ENCODE measurements around the gene SH3GL3.

The SH3GL3 gene

GRCh38 chr15:83475551-83475950 lies 28.4 kb downstream of the SH3GL3 start:
- H4K8ac ChIP-seq (ENCODE audit: low read depth, low read length), result no peak overlapping the region
- H3K36me3 ChIP-seq (ENCODE audit: control insufficient read depth in 1 of 2, insufficient read depth in 2 of 2, low read length in 2 of 2), result no peaks in the 10 kb centered on the region
- H2AK5ac ChIP-seq (ENCODE audit: low read length), result no peak overlapping the region
- no peak overlapping the region for H3K4me2 ChIP-seq (ENCODE audit: low read length)
- no peak overlapping the region for H3K9ac ChIP-seq (ENCODE audit: low read length)
- H2BK5ac ChIP-seq (ENCODE audit: low read depth, low read length, poor library complexity), result no peak overlapping the region
- no peaks in the 10 kb centered on the region for H3K79me2 ChIP-seq (ENCODE audit: control insufficient read depth, insufficient read depth, low read length, poor library complexity)
- H3K23ac ChIP-seq (ENCODE audit: low read length), result no peak overlapping the region
- H2BK120ac ChIP-seq (ENCODE audit: insufficient read depth, low read length, poor library complexity), result no peak overlapping the region
- peaks cover 1% of the 10 kb centered on the region for H3K9me3 ChIP-seq (ENCODE audit: insufficient read depth, low read depth, low read length)
- peaks cover 0 to 8% of the 10 kb centered on the region in 2 experiments for H3K4me1 ChIP-seq (ENCODE audit: control insufficient read depth in 1 of 2, insufficient read depth in 2 of 2, low read length in 2 of 2)
- H4K12ac ChIP-seq (ENCODE audit: low read depth, low read length), result no peak overlapping the region
- no peak overlapping the region for H3K4me3 ChIP-seq (ENCODE audit: low read depth, low read length)
- no CpG with 5 or more reads among the region's 2 CpGs for WGBS (ENCODE audit: extremely low coverage, insufficient coverage, insufficient read length)
- no peak overlapping the region for H3K27ac ChIP-seq (ENCODE audit: low read depth, low read length)
- no peak overlapping the region for H2BK12ac ChIP-seq (ENCODE audit: low read length)
- no peak overlapping the region for H3K18ac ChIP-seq (ENCODE audit: low read length)
- peak; percentile 8 to 60 for DNase-seq
- H2AFZ ChIP-seq (ENCODE audit: insufficient read depth, low read length, poor library complexity), result no peak overlapping the region
- no peak overlapping the region for H3K14ac ChIP-seq (ENCODE audit: low read length)
- H4K91ac ChIP-seq (ENCODE audit: low read depth, low read length), result no peak overlapping the region
- no peak overlapping the region for H3K4ac ChIP-seq (ENCODE audit: low read depth, low read length)
- no peaks in the 10 kb centered on the region for H3K27me3 ChIP-seq (ENCODE audit: insufficient read depth, low read length)
- H3K79me1 ChIP-seq (ENCODE audit: low read length), result peaks cover 2% of the 10 kb centered on the region

GRCh38 chr15:83476066-83476465 lies 28.9 kb downstream of the SH3GL3 start:
- no CpG with 5 or more reads among the region's 2 CpGs for WGBS (ENCODE audit: extremely low coverage, insufficient coverage, insufficient read length)

GRCh38 chr15:83476708-83477107 lies 29.6 kb downstream of the SH3GL3 start:
- H3K14ac ChIP-seq (ENCODE audit: low read length), result no peak overlapping the region
- H3K9me3 ChIP-seq (ENCODE audit: insufficient read depth, low read depth, low read length), result peaks cover 1% of the 10 kb centered on the region
- H3K79me1 ChIP-seq (ENCODE audit: low read length), result peaks cover 2% of the 10 kb centered on the region
- no peak overlapping the region for H4K12ac ChIP-seq (ENCODE audit: low read depth, low read length)
- H3K4me3 ChIP-seq (ENCODE audit: low read depth, low read length), result no peak overlapping the region
- no peaks in the 10 kb centered on the region for H3K27me3 ChIP-seq (ENCODE audit: insufficient read depth, low read length)
- no peak overlapping the region for H2BK12ac ChIP-seq (ENCODE audit: low read length)
- H3K18ac ChIP-seq (ENCODE audit: low read length), result no peak overlapping the region
- no peak overlapping the region for H2AK5ac ChIP-seq (ENCODE audit: low read length)
- no peak overlapping the region for H3K9ac ChIP-seq (ENCODE audit: low read length)
- H2AFZ ChIP-seq (ENCODE audit: insufficient read depth, low read length, poor library complexity), result no peak overlapping the region
- no peak overlapping the region for H3K27ac ChIP-seq (ENCODE audit: low read depth, low read length)
- H2BK5ac ChIP-seq (ENCODE audit: low read depth, low read length, poor library complexity), result no peak overlapping the region
- peaks cover 0 to 8% of the 10 kb centered on the region in 2 experiments for H3K4me1 ChIP-seq (ENCODE audit: control insufficient read depth in 1 of 2, insufficient read depth in 2 of 2, low read length in 2 of 2)
- no peak for DNase-seq
- H3K23ac ChIP-seq (ENCODE audit: low read length), result no peak overlapping the region
- H2BK120ac ChIP-seq (ENCODE audit: insufficient read depth, low read length, poor library complexity), result no peak overlapping the region
- H4K8ac ChIP-seq (ENCODE audit: low read depth, low read length), result no peak overlapping the region
- no peak overlapping the region for H3K4me2 ChIP-seq (ENCODE audit: low read length)
- WGBS (ENCODE audit: extremely low coverage, insufficient coverage, insufficient read length), result no CpG with 5 or more reads among the region's 2 CpGs
- no peak overlapping the region for H4K91ac ChIP-seq (ENCODE audit: low read depth, low read length)
- no peak overlapping the region for H3K4ac ChIP-seq (ENCODE audit: low read depth, low read length)
- H3K36me3 ChIP-seq (ENCODE audit: control insufficient read depth in 1 of 2, insufficient read depth in 2 of 2, low read length in 2 of 2), result no peaks in the 10 kb centered on the region
- H3K79me2 ChIP-seq (ENCODE audit: control insufficient read depth, insufficient read depth, low read length, poor library complexity), result no peaks in the 10 kb centered on the region

More at GRCh38 chr15:83476066-83476465, 28.9 kb downstream of the SH3GL3 start:
- Histone ChIP-seq H3K27me3 (ENCODE audit: insufficient read depth, low read length) (no peaks in the 10 kb centered on the region), H4K91ac (ENCODE audit: low read depth, low read length) (no peak overlapping the region), H3K14ac (ENCODE audit: low read length) (no peak overlapping the region), H3K27ac (ENCODE audit: low read depth, low read length) (no peak overlapping the region), H3K23ac (ENCODE audit: low read length) (no peak overlapping the region), H3K4me1 (ENCODE audit: control insufficient read depth in 1 of 2, insufficient read depth in 2 of 2, low read length in 2 of 2) (peaks cover 0 to 8% of the 10 kb centered on the region in 2 experiments), H3K9ac (ENCODE audit: low read length) (no peak overlapping the region), H2BK5ac (ENCODE audit: low read depth, low read length, poor library complexity) (no peak overlapping the region), H2BK120ac (ENCODE audit: insufficient read depth, low read length, poor library complexity) (no peak overlapping the region), H3K79me1 (ENCODE audit: low read length) (peaks cover 2% of the 10 kb centered on the region), H2BK12ac (ENCODE audit: low read length) (no peak overlapping the region), H3K4me3 (ENCODE audit: low read depth, low read length) (no peak overlapping the region), H3K79me2 (ENCODE audit: control insufficient read depth, insufficient read depth, low read length, poor library complexity) (no peaks in the 10 kb centered on the region), H3K9me3 (ENCODE audit: insufficient read depth, low read depth, low read length) (peaks cover 1% of the 10 kb centered on the region), H3K4me2 (ENCODE audit: low read length) (no peak overlapping the region), H3K4ac (ENCODE audit: low read depth, low read length) (no peak overlapping the region), H2AK5ac (ENCODE audit: low read length) (no peak overlapping the region), H3K18ac (ENCODE audit: low read length) (no peak overlapping the region), H3K36me3 (ENCODE audit: control insufficient read depth in 1 of 2, insufficient read depth in 2 of 2, low read length in 2 of 2) (no peaks in the 10 kb centered on the region), H4K12ac (ENCODE audit: low read depth, low read length) (no peak overlapping the region), H2AFZ (ENCODE audit: insufficient read depth, low read length, poor library complexity) (no peak overlapping the region), H4K8ac (ENCODE audit: low read depth, low read length) (no peak overlapping the region)
- DNase-seq, result no peak

GRCh38 chr15:83477172-83477807 lies 30.1 kb downstream of the SH3GL3 start:
- WGBS (ENCODE audit: extremely low coverage, insufficient coverage, insufficient read length), result no CpG with 5 or more reads among the region's 3 CpGs
- no peak overlapping the region for H3K27ac ChIP-seq (ENCODE audit: low read depth, low read length)
- peaks cover 0 to 8% of the 10 kb centered on the region in 2 experiments for H3K4me1 ChIP-seq (ENCODE audit: control insufficient read depth in 1 of 2, insufficient read depth in 2 of 2, low read length in 2 of 2)
- H4K12ac ChIP-seq (ENCODE audit: low read depth, low read length), result no peak overlapping the region
- no peak overlapping the region for H2BK12ac ChIP-seq (ENCODE audit: low read length)
- H4K91ac ChIP-seq (ENCODE audit: low read depth, low read length), result no peak overlapping the region
- no peak overlapping the region for H3K4me2 ChIP-seq (ENCODE audit: low read length)
- H3K14ac ChIP-seq (ENCODE audit: low read length), result no peak overlapping the region
- no peaks in the 10 kb centered on the region for H3K36me3 ChIP-seq (ENCODE audit: control insufficient read depth in 1 of 2, insufficient read depth in 2 of 2, low read length in 2 of 2)
- H2BK120ac ChIP-seq (ENCODE audit: insufficient read depth, low read length, poor library complexity), result no peak overlapping the region
- H2AK5ac ChIP-seq (ENCODE audit: low read length), result no peak overlapping the region
- no peak overlapping the region for H4K8ac ChIP-seq (ENCODE audit: low read depth, low read length)
- peaks cover 2% of the 10 kb centered on the region for H3K79me1 ChIP-seq (ENCODE audit: low read length)
- no peak overlapping the region for H2AFZ ChIP-seq (ENCODE audit: insufficient read depth, low read length, poor library complexity)
- no peak overlapping the region for H3K9ac ChIP-seq (ENCODE audit: low read length)
- no peak overlapping the region for H3K18ac ChIP-seq (ENCODE audit: low read length)
- H2BK5ac ChIP-seq (ENCODE audit: low read depth, low read length, poor library complexity), result no peak overlapping the region
- H3K9me3 ChIP-seq (ENCODE audit: insufficient read depth, low read depth, low read length), result peaks cover 1% of the 10 kb centered on the region
- H3K4me3 ChIP-seq (ENCODE audit: low read depth, low read length), result no peak overlapping the region
- H3K23ac ChIP-seq (ENCODE audit: low read length), result no peak overlapping the region
- DNase-seq, result no peak
- no peaks in the 10 kb centered on the region for H3K27me3 ChIP-seq (ENCODE audit: insufficient read depth, low read length)
- no peak overlapping the region for H3K4ac ChIP-seq (ENCODE audit: low read depth, low read length)
- H3K79me2 ChIP-seq (ENCODE audit: control insufficient read depth, insufficient read depth, low read length, poor library complexity), result no peaks in the 10 kb centered on the region

All from trophoblast cell (in vitro differentiated cells and primary cell).